ENCODE measurements around the gene MGAT4A.

MGAT4A gene

DNA sequence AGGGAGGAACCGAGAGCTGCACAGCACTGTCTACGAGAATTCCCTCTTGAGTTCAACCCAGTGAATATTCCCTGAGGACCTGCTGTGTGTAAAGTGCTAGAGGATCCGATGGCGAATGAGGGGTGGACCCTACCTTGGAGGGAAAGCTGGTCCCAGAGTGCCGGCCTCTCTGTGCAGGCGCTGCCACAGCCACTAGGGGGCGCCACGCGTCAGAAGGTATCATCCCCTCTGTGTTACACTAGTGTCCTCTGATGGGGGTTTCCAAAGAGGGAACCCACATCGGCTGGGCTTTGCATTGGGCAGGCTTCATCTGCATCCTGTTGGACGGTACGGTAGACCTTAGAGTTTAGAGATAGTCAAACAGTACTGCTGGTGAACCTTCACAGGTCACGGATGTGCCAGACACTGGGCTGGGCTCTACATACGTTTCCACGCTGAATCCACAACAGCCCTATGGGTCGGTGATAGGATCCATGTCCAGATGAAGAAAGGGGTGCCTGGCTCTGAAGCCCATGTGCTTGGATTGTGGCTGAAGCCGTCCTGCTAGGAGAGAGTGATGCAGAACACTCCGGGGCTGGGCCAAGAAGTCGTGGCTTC is 161.6 kb downstream of the MGAT4A start:
- DNase-seq = peak; percentile 60
